Prostate gland (tissue), 2 donors: ENCODE measurements around the gene CDYL. TPM values are rescaled to one million over a fixed set of nuclear protein-coding genes. Genes with fewer than 3 reads are reported as not detected.

Source experiments
- DNase-seq: peaks from one replicate; pipeline ENCODE4 v3.0.0-alpha.2; 2019; ENCODE audit warnings: low spot score
- H3K27ac ChIP-seq, 2 donors: fragments of 200-600 bp; sonication (generic); 2 replicates each; pipeline ENCODE4 v1.5.1; 2017 to 2019
- H3K27me3 ChIP-seq: fragments of 200-600 bp; sonication (generic); replicated peaks from 2 replicates; pipeline ENCODE4 v1.5.1; 2019; ENCODE audit not compliant: insufficient read depth
- H3K36me3 ChIP-seq, 2 donors: fragments of 200-600 bp; sonication (generic); 1 replicate in 1 of 2; 2 replicates in 1 of 2; pipeline versions ENCODE4 v1.5.1 to v1.8.1; 2017 to 2019
- H3K4me1 ChIP-seq: fragments of 200-600 bp; sonication (generic); replicated peaks from 2 replicates; pipeline ENCODE4 v1.5.1; 2019
- H3K4me3 ChIP-seq, 2 donors: fragments of 200-600 bp; sonication (generic); 2 replicates each; pipeline ENCODE4 v1.5.1; 2017 to 2019
- H3K9me3 ChIP-seq: fragments of 200-600 bp; sonication (generic); 2 replicates; pipeline ENCODE4 v1.5.1; 2017
- CTCF ChIP-seq, 4 experiments: fragments of 200-600 bp in 2 of 4; fragments of 450-650 bp in 2 of 4; sonication (generic) in 2 of 4; IDR thresholded peaks; 1 replicate in 3 of 4; 2 replicates in 1 of 4; pipeline ENCODE4 v1.5.1; 2016 to 2019; ENCODE audit warnings: antibody characterized with exemption in 4 of 4, mild to moderate bottlenecking in 2 of 4, moderate library complexity in 2 of 4
- POLR2A ChIP-seq: fragments of 450-650 bp; IDR thresholded peaks from one replicate; pipeline ENCODE4 v1.6.1; 2016; ENCODE audit warnings: antibody characterized with exemption, mild to moderate bottlenecking
- POLR2AphosphoS5 ChIP-seq: sonication (generic); formaldehyde crosslinking; IDR thresholded peaks from one replicate; pipeline ENCODE4 v1.6.1; 2017; ENCODE audit warnings: antibody characterized with exemption
- WGBS: methylation state at CpG from one replicate; pipeline ENCODE4 v1.1.5; 2018; 5-methylcytosine and 5-hydroxymethylcytosine counted together
- intact Hi-C: fragments of 100-400 bp; cut with DNase I; formaldehyde crosslinking; loops from one replicate; pipeline ENCODE4 v1.14.2; 2022
- total RNA-seq, 2 donors: library from RNA; depleted of rRNA; stranded (reverse); fragments of >200 nt; gene quantifications; one replicate each; pipeline ENCODE4 v1.1.0, GENCODE V29; 2016

CDYL gene
- total RNA-seq, 2 donors from 2014 or later = 28.1 to 54.5 TPM

- H3K4me3 ChIP-seq = no peak overlapping the region
- H3K27me3 ChIP-seq = no peaks in the 10 kb centered on the region
- no peaks in the 10 kb centered on the region for H3K4me1 ChIP-seq
- WGBS = 88% methylated on average over 16 of the region's 16 CpGs
- intact Hi-C loops = no loop called here
- no peak for TF ChIP-seq POLR2AphosphoS5
- TF ChIP-seq CTCF (IDR thresholded peaks at IDR 0.05) = no peak
- TF ChIP-seq POLR2A = no peak
- no peaks in the 10 kb centered on the region for H3K9me3 ChIP-seq
- DNase-seq = no peak
- no peak overlapping the region for H3K27ac ChIP-seq
- H3K36me3 ChIP-seq = no peaks in the 10 kb centered on the region
Measured at GRCh38 chr6:4853782-4854511, 77.7 kb downstream of the CDYL start.

- Histone ChIP-seq H3K36me3 (no peaks in the 10 kb centered on the region), H3K4me3 (no peak overlapping the region), H3K4me1 (no peaks in the 10 kb centered on the region), H3K27ac (no peak overlapping the region), H3K27me3 (no peaks in the 10 kb centered on the region), H3K9me3 (no peaks in the 10 kb centered on the region)
- intact Hi-C loops = no loop called here
- no peak for DNase-seq
- 90% methylated on average over 3 of the region's 3 CpGs for WGBS
- TF ChIP-seq CTCF (IDR thresholded peaks at IDR 0.05) (no peak), POLR2AphosphoS5 (no peak), POLR2A (no peak)
Measured at GRCh38 chr6:4856785-4857184, 80.6 kb downstream of the CDYL start.

GRCh38 chr6:4858194-4859015, 82.2 kb downstream of the CDYL start:
- TF ChIP-seq POLR2AphosphoS5 = no peak
- TF ChIP-seq POLR2A = no peak
- no peak for TF ChIP-seq CTCF (IDR thresholded peaks at IDR 0.05)
- Histone ChIP-seq H3K36me3 (no peaks in the 10 kb centered on the region), H3K4me3 (no peak overlapping the region), H3K27me3 (no peaks in the 10 kb centered on the region), H3K9me3 (no peaks in the 10 kb centered on the region), H3K27ac (no peak overlapping the region), H3K4me1 (no peaks in the 10 kb centered on the region)
- no peak for DNase-seq
- intact Hi-C loops = no loop called here
- WGBS = 67% methylated on average over 8 of the region's 8 CpGs

GRCh38 chr6:4860387-4860786, 84.2 kb downstream of the CDYL start:
- intact Hi-C loops = no loop called here
- H3K27ac ChIP-seq = no peak overlapping the region
- no peaks in the 10 kb centered on the region for H3K4me1 ChIP-seq
- WGBS = 95% methylated on average over 2 of the region's 2 CpGs
- H3K27me3 ChIP-seq = no peaks in the 10 kb centered on the region
- H3K9me3 ChIP-seq = no peaks in the 10 kb centered on the region
- H3K4me3 ChIP-seq = no peak overlapping the region
- DNase-seq = no peak
- H3K36me3 ChIP-seq = no peaks in the 10 kb centered on the region
- TF ChIP-seq CTCF (IDR thresholded peaks at IDR 0.05) (no peak), POLR2A (no peak), POLR2AphosphoS5 (no peak)
